ENCODE results near the gene TOR3A.

- TF ChIP-seq THRA (CRISPR knock-in tag; IDR thresholded peaks at IDR 0.05; ENCODE audit: borderline replicate concordance) (no peak), EZH2 (conservative IDR thresholded peaks at IDR 0.05; ENCODE audit: low read depth, low read length) (no peak), SUZ12 (IDR thresholded peaks at IDR 0.05; ENCODE audit: low read depth, low read length) (no peak), E2F5 (CRISPR knock-in tag; conservative IDR thresholded peaks at IDR 0.05) (no peak), ADNP (CRISPR knock-in tag; IDR thresholded peaks at IDR 0.05) (no peak), HBP1 (CRISPR knock-in tag; IDR thresholded peaks at IDR 0.05; ENCODE audit: low read depth) (no peak), ZNF446 (CRISPR knock-in tag; IDR thresholded peaks at IDR 0.05) (no peak), MAFK (conservative IDR thresholded peaks at IDR 0.05 in 1 of 2, IDR thresholded peaks at IDR 0.05 in 1 of 2; ENCODE audit: low read length in 2 of 2) (no peak), REPIN1 (CRISPR knock-in tag; IDR thresholded peaks at IDR 0.05; ENCODE audit: borderline replicate concordance, low read depth) (no peak)
These were observed 9.1 kb downstream of the TOR3A start for GRCh38 chr1:179090923-179091322.

Data from HepG2 (cell line).